ENCODE measurements around the gene ZNF148.

The ZNF148 gene

DNA sequence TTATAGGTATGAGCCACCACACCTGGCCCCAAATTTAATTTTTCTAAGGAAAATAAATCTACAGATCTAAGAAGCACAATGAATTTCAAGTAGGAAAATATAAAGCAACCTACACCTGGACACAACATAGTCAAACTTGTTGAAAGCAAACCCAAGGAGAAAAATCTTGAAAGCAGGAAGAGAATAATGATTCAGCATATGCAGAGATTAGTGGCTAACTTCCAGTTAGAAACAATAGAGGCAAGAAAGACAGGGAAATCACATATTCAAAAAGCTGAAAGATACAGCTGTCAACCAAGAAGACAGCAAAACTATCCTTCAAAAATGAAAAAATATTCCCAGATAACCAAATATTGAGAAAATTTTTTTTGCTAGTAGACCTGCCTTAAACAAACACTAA is 49.4 kb downstream of the ZNF148 start:
- TF ChIP-seq POLR2AphosphoS5 (IDR thresholded peaks at IDR 0.05; ENCODE audit: low read depth), result no peak
- no peak for TF ChIP-seq GABPA (IDR thresholded peaks at IDR 0.05; ENCODE audit: low read depth)
- TF ChIP-seq, protein P1, sequence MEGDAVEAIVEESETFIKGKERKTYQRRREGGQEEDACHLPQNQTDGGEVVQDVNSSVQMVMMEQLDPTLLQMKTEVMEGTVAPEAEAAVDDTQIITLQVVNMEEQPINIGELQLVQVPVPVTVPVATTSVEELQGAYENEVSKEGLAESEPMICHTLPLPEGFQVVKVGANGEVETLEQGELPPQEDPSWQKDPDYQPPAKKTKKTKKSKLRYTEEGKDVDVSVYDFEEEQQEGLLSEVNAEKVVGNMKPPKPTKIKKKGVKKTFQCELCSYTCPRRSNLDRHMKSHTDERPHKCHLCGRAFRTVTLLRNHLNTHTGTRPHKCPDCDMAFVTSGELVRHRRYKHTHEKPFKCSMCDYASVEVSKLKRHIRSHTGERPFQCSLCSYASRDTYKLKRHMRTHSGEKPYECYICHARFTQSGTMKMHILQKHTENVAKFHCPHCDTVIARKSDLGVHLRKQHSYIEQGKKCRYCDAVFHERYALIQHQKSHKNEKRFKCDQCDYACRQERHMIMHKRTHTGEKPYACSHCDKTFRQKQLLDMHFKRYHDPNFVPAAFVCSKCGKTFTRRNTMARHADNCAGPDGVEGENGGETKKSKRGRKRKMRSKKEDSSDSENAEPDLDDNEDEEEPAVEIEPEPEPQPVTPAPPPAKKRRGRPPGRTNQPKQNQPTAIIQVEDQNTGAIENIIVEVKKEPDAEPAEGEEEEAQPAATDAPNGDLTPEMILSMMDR (IDR thresholded peaks at IDR 0.05; ENCODE audit: insufficient read depth, low read length), result no peak
- TF ChIP-seq, protein P2, sequence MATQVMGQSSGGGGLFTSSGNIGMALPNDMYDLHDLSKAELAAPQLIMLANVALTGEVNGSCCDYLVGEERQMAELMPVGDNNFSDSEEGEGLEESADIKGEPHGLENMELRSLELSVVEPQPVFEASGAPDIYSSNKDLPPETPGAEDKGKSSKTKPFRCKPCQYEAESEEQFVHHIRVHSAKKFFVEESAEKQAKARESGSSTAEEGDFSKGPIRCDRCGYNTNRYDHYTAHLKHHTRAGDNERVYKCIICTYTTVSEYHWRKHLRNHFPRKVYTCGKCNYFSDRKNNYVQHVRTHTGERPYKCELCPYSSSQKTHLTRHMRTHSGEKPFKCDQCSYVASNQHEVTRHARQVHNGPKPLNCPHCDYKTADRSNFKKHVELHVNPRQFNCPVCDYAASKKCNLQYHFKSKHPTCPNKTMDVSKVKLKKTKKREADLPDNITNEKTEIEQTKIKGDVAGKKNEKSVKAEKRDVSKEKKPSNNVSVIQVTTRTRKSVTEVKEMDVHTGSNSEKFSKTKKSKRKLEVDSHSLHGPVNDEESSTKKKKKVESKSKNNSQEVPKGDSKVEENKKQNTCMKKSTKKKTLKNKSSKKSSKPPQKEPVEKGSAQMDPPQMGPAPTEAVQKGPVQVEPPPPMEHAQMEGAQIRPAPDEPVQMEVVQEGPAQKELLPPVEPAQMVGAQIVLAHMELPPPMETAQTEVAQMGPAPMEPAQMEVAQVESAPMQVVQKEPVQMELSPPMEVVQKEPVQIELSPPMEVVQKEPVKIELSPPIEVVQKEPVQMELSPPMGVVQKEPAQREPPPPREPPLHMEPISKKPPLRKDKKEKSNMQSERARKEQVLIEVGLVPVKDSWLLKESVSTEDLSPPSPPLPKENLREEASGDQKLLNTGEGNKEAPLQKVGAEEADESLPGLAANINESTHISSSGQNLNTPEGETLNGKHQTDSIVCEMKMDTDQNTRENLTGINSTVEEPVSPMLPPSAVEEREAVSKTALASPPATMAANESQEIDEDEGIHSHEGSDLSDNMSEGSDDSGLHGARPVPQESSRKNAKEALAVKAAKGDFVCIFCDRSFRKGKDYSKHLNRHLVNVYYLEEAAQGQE (IDR thresholded peaks at IDR 0.05; ENCODE audit: insufficient replicate concordance, low read depth), result no peak
- no peak for TF ChIP-seq SPI1 (IDR thresholded peaks at IDR 0.05; ENCODE audit: borderline replicate concordance, low read depth)
- Histone ChIP-seq H3K4me3 (replicated peaks; ENCODE audit: insufficient read depth, low read length) (no peak overlapping the region), H3K27ac (replicated peaks) (no peak overlapping the region), H3K27me3 (ENCODE audit: insufficient read depth, poor library complexity, severe bottlenecking) (no peaks in the 10 kb centered on the region)
- no peak for DNase-seq (ENCODE audit: low read depth in 1 of 2, low spot score in 1 of 2)

DNA sequence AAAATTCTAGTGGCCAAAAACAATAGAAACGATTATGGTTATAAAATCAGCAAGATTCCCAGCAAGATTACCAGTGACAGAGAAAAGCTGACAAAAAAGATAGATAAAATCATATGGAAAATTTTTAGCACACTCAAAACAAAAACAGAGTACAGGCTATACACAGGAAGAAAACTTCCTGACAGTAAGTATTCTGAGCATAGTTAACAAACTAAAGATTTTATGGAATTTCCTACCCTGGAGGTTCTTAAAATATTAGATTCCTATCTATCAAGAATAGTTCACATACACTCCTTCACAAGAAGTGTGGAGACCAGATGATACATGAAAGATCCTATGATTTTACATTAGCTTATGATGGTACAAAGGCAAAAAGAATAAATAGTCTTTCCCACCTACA is 50.8 kb downstream of the ZNF148 start:
- no peak for DNase-seq (ENCODE audit: low read depth in 1 of 2, low spot score in 1 of 2)
- H3K27me3 ChIP-seq (ENCODE audit: insufficient read depth, poor library complexity, severe bottlenecking), result no peaks in the 10 kb centered on the region
- TF ChIP-seq, protein P1 (IDR thresholded peaks at IDR 0.05; ENCODE audit: insufficient read depth, low read length), result no peak
- TF ChIP-seq POLR2AphosphoS5 (IDR thresholded peaks at IDR 0.05; ENCODE audit: low read depth), result no peak
- TF ChIP-seq SPI1 (IDR thresholded peaks at IDR 0.05; ENCODE audit: borderline replicate concordance, low read depth), result no peak
- TF ChIP-seq GABPA (IDR thresholded peaks at IDR 0.05; ENCODE audit: low read depth), result no peak
- TF ChIP-seq, protein P2 (IDR thresholded peaks at IDR 0.05; ENCODE audit: insufficient replicate concordance, low read depth), result no peak
- no peak overlapping the region for H3K4me3 ChIP-seq (replicated peaks; ENCODE audit: insufficient read depth, low read length)
- H3K27ac ChIP-seq (replicated peaks), result no peak overlapping the region

DNA sequence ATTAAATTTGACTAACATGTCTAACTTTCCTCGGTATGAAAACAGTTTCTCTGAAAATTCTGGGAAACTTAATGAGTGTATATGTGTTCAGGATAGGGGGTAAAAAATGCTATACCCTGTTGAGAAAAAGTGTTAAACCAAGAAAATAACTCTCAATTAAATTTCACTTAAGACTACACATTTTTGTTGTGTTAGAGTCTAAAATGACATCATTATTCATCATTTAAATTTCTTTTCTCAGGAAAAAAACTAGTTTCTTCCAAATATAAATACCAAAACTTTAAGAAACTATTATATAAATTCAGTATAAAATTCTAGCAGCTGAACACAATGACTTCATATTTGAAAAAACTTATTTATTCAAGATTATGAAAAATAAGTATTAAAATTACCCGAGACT is 52.2 kb downstream of the ZNF148 start:
- TF ChIP-seq, protein P2 (IDR thresholded peaks at IDR 0.05; ENCODE audit: insufficient replicate concordance, low read depth), result no peak
- TF ChIP-seq SPI1 (IDR thresholded peaks at IDR 0.05; ENCODE audit: borderline replicate concordance, low read depth) (no peak), POLR2AphosphoS5 (IDR thresholded peaks at IDR 0.05; ENCODE audit: low read depth) (no peak)
- Histone ChIP-seq H3K27me3 (ENCODE audit: insufficient read depth, poor library complexity, severe bottlenecking) (no peaks in the 10 kb centered on the region), H3K27ac (replicated peaks) (no peak overlapping the region)

More for the DNA sequence above, 52.2 kb downstream of the ZNF148 start:
- DNase-seq (ENCODE audit: low read depth in 1 of 2, low spot score in 1 of 2), result no peak
- H3K4me3 ChIP-seq (replicated peaks; ENCODE audit: insufficient read depth, low read length), result no peak overlapping the region
